GM18505 (cell line): ENCODE measurements around the gene SLC6A13.
"Not testable (repeated sequence)": the region's sequence is repeated elsewhere in the genome, so short reads cannot be mapped to it uniquely, and the experiment has no call there.

Experiments used
- ATAC-seq: cut with Tn5 transposase; IDR thresholded peaks from one replicate; pipeline ENCODE4 v1.9.1; 2021; ENCODE audit not compliant: unreplicated experiment
- POLR2A ChIP-seq: IDR thresholded peaks from 4 replicates; pipeline ENCODE4 v1.6.1; 2011; ENCODE audit warnings: borderline replicate concordance; ENCODE audit not compliant: insufficient read depth, insufficient read length; ENCODE audit errors: extremely low read depth

SLC6A13 gene

DNA sequence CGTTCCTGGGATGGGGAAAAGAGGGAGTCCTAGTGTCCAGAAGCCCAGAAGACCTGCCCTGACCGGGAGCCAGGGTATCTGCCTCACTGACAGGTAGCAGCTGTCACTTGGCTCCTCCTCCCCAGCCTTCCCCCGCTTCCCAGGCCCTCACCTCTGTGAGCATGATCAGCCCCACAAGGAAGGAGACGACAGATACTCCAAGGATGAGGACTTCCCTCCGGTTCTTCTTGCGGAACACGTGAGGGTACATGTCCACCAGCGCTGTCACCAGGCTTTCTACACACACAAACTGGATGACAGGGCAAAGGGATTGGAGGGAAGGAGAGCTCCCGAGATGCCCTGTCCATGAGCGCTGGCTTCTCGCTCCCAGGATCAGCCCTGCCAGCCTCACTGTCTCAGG is 38.8 kb downstream of the SLC6A13 start:
- TF ChIP-seq POLR2A = no peak
- ATAC-seq = no peak

DNA sequence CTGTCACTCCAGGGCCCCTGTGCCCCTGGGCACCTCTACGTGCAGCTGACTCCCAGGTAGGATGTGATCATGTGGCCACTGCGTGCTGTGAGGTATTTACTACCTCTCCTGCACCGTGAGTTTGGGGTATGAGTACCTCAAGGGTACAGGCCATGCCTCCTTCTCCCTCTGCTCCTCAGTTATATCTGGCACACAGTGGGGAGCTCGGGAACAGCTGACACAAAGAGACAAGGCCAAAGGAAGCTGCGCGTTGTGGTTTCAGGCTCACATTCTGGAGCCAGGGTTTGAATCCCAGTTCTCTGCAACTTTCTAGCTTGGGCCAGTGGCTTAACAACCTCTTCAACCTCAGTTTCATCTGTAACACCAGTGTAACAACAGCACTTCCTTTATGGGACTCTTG is 40.9 kb downstream of the SLC6A13 start:
- no peak for TF ChIP-seq POLR2A
- no peak for ATAC-seq

DNA sequence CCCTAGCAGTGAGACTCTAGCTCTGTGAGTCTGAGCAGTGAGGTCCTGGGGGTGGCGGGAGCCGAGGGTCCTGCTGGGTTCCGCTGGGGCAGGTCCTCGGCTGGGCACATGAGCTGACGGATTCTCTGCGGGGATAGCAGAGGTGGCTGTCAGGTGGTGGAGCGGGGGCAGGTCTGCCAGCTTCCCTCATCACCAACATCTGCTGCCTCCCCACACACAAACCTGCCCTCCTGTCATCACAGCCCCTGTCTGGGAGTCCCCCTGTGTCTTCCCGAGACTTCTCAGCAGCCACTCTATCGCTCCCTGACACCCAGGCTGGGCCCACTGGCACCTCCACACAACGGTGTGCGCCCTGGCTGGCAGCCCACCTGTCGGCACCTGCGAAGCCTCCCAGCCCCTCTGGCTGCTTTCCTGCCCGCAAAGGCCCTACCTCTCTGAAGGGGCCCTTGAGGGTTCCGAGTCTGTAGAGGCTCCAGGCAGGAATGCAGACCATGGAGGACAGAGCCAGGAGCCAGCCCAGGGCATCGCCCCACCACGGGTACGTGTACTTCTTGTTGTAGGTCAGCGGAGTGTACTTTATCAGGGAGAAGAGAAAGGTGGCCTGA is 41.6 kb downstream of the SLC6A13 start:
- TF ChIP-seq POLR2A = no peak
- ATAC-seq = no peak

DNA sequence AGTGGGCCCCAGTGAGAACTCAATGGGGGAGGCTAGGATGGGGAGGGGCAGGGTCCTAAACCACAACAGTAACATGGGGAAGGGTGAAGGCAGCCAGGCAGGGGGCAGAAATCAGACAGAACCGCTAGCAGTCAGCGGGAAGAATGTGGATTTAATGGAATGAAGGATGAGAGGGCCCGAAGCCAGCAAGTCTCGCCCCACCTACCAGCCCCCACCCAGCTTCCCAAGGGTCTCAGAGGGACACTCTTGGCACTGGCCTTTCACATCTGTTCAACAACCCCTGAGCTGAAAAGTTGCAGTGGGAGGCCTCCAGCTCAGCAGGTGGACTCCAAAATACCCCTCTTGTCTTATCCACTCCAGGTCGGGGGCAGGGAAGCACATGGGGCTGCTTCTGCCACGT is 42.1 kb downstream of the SLC6A13 start:
- no peak for ATAC-seq
- TF ChIP-seq POLR2A = no peak

DNA sequence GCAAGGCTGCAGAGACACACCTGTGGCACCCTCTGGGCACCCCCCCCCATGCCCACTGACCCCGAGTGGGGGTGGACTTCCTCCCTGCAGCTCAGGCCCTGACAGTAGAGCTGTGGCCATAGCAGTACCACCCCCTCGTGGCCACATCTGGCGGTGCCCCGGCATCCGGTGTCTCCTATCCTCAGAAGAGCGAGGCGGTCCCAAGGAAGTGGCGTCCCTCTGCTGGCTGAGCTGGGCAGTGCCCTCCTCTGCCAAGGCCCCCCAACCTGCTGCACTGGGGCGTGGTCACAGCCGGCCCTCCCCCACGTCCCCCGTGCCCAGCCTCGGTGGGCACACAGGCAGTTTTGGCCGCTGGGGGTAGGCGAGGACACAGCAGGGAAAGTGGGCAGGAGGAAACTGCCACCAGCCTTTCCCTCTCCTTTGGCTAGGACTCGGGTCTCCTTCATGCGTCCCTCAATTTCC is 42.7 kb downstream of the SLC6A13 start:
- TF ChIP-seq POLR2A = no peak
- ATAC-seq = no peak

DNA sequence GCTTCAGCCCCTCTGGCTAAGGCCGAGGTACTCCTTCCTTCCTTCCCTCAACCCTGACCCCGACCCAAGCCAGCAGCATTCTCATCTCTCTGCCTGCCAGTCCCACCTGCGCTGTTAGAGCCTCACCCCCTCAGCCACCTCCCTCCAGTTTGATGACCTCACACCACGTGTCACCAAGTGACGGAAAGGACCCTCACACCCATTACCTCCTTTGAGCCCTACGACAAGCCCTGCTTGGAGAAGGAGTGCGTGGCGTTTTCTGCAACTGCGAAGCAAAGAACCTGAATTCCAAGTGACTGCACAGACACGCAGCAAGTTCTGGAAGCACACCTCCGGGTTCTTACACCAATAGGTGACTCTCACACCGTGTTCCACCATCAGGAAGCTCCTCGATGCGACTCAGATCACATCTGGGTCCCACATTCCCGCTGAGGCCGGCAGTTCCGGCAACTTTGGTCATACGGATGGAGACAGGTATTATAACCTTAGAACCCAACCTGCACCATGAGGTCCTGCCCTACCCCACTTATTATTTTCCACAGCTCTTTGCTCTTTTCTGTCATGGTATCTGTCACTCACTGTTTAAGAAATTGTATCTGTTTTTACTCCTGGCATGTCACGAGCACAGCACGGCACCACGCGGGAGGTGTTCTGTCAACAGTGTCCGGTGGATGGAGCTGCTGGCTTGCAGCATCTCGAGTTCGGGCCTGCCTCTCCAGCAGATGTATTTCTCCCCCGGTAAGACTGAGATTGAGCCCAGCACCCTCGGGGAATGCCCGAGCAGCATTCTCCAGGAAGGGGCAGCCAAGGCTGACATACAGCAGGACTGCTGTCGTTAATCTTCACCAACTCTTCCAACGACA is 43.7 kb downstream of the SLC6A13 start:
- TF ChIP-seq POLR2A = no peak

DNA sequence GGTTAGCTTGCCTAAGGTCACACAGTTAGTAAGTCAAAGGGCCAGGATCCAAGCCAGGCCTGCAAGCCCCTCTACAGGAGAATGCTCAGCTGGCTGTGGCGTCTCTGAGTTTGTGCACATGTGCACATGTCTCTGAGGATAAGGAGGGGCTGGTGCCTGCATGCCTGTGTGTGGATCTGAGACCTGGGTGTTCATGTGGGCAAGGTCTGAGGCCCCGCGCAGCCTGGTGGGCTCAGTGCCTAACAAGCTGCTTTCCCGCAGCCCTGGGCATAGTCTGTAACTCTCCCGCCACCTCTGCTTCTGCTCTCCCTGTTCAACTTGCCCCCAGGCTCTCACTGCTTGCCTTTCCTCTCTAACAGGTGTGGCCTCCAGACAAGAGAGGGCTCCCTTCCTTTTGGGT is 44.4 kb downstream of the SLC6A13 start:
- no peak for TF ChIP-seq POLR2A
- no peak for ATAC-seq

More for the DNA sequence above, 43.7 kb downstream of the SLC6A13 start:
- ATAC-seq = no peak

DNA sequence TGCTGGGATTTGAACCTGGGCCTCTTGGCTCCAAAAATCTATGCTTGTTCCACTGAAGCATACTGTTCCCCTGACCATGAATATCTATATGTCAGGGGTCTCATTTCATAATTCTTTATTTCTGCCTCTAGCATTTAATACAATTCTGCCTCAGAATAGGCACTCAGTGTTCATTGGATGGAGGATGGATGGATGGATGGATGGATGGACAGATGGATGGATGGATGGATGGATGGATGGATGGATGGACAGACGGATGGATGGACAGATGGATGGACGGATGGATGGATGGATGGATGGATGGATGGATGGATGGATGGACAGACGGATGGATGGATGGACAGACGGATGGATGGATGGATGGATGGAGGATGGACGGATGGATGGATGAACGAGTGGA is 45.6 kb downstream of the SLC6A13 start:
- not testable (repeated sequence) for ATAC-seq

DNA sequence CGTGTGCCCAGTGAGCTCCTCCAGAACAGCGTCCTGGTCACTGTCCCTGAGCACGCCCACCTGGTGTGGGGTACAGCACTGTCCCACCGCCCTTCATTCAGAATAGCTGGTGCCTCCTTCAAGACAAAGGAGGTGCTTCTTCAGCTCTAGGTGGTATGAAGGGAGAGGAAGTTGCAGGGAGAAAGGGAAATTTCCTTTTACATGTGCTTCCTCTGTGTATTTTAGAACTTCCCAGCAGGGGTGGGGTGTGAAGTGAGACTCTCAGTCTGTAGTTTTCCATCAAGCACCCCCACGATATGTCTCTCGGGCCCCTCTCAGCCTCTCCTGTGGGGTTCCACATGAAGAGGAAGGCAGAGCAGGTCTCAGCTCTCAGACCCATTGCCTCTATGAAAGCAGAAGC is 47.5 kb downstream of the SLC6A13 start:
- ATAC-seq = no peak
- TF ChIP-seq POLR2A = no peak

DNA sequence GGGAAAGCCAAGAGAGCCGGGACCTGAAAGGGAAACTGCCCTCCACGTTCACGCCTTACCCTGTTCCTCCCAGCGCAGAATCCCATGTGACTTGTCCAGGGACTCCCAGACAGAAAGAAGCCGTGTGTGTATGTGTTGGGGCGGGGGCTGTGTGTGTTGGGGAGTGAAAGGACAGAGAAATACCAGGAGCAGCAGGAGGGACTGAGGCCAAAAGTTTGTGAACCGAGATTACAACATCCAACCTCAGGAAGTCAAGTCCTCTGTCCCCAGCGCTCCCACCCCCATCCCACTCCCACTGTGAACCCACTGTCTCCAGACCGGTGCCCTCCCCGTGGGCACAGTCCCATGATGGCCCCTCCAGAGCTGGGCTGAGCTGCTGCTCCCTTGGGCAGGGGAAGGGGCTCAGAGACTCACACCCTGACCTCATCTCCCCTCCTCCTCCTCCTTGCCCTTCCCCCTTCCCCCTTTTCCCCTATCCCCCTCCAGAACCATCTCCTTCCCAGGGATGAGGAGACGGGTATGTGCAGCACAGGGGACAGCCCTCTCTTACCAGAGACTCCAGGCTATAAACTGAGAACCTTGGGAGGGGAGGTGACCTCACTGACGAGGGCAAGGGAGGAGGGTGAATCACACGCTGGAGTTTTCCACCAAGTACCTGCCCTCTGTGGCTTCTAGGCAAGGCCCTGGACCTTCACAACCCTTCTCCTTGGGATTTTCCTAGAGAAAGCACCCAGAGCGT is 48.5 kb downstream of the SLC6A13 start, which contains the start of gene SLC6A12:
TSS of gene SLC6A12 (minus strand) at position 155 of the 739 bp plus-strand sequence. CDS start 4,171 bp downstream, outside the sequence.
- ATAC-seq = no peak
- TF ChIP-seq POLR2A = no peak

DNA sequence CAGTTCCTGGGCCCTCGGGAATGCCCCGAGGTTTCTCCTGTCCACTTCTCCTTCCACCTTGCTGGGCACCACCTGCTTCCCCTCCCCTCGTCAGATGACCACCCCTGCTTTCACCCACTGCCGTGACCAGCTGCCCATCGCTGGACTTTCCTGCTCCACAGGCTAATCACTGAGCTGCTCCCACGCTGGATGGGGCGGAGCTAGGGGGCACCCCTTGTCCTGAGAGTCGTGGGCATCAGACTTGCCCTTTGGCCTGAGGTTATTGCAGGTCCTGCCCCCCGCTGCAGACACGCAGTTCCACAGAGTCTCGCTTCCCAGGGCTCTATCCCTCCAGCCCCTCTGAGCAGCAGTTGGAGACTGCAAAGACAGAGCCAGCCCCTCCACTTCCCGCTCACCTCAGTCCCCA is 49.1 kb downstream of the SLC6A13 start:
- TF ChIP-seq POLR2A = no peak
- ATAC-seq = no peak

DNA sequence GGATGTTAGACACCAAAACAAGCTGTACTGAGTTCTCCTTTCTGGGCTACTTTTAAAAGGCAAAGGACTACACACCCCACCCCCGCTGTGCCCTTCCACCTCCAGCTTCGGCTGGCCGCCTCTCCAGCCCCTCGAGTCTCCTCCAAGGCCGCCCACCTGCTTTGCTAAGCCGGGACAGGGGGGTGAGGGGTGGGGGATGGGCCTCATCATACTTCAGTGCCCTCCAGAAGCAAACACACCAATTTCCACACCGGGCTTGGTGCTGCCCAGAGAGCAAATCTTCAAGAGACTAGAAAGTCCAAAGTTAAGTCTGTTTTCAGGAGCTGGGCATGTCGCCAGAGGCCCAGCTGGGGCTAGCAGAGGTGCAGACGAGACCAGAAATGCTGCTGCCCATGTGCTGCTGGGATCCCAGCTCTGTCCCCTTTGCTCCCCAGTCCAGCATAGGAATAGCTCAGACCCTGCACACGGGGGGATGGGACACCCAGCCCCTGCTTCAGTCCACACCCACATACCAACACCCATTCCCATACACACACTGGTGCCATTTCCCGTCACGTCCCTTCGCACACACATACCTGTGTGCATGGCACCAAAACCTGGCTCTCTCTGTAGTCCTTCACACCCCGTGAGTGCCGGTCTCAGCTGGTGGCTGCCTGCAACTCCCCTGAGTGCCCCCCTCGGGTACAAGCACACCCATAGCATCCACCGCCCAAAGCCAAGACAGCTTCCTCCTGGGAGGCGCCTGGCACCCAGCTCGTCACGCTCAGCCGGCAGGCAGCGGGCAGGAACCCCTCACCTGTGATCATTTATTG is 49.7 kb downstream of the SLC6A13 start:
- ATAC-seq = no peak
- TF ChIP-seq POLR2A = no peak

DNA sequence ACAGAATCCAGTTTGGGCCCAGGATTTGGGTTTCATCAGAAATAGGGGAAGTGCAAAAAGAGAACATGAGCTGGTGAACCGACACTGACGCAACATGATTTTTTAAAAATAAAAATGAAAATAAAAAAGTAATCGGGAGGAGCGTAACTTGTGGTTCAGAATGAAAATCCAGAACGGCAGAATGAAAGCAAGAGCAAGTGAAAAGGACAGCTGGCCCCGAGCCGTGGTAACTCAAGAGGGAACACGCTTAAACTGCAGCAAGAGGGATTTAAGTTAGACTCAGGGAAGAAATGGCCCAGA is 50.3 kb downstream of the SLC6A13 start:
- no peak for TF ChIP-seq POLR2A
- no peak for ATAC-seq
